GM18951 (cell line): ENCODE data around the gene BCAP31.
"Not testable (repeated sequence)": the region's sequence is repeated elsewhere in the genome, so short reads cannot be mapped to it uniquely, and the experiment has no call there.

Experiments
- POLR2A ChIP-seq: IDR thresholded peaks from 4 replicates; pipeline ENCODE4 v1.6.1; 2011; ENCODE audit warnings: mild to moderate bottlenecking; ENCODE audit not compliant: insufficient read length, insufficient read depth; ENCODE audit errors: extremely low read depth
- in situ Hi-C: fragments of 300-500 bp; cut with MboI; formaldehyde crosslinking; loops from one replicate; pipeline ENCODE4 v1.12.0; 2022; ENCODE audit warnings: low sequenced_read_pairs, mixed read lengths, inconsistent platforms; ENCODE audit not compliant: unreplicated experiment

BCAP31 gene

DNA sequence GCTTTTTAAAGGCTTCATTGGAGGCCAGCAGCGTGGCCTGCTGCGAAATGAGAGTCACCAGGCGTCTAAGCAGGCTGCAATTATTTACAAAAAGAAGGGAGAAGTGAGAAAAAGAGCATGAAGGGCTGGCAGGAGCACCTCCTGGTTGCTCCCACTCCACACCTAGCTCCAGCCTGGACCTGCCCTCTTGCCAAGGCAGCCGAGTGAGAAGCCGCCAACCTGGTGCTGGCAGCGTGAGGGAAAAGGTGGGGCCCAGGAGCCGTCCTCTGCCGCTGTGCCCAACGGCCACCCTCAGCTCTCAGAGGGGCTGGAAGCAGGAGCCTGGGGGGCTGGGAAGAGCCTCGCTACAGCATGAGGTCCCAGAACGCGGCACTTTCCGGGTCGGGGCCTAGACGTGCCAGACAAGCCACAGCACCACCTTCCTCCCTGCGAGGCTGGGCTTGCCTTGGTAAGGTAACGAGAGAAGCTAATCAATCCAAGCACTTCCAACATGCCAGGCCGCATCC lies 20.1 kb downstream of the BCAP31 start:
- TF ChIP-seq POLR2A = no peak
- in situ Hi-C loops = no loop called here

GRCh38 chrX:153703036-153703370 lies 21.2 kb downstream of the BCAP31 start:
- no peak for TF ChIP-seq POLR2A
- in situ Hi-C loops = no loop called here

- in situ Hi-C loops = no loop called here
- no peak for TF ChIP-seq POLR2A
These were observed 21.7 kb downstream of the BCAP31 start for GRCh38 chrX:153702336-153703035.

- in situ Hi-C loops = no loop called here
- no peak for TF ChIP-seq POLR2A
These were observed 22.5 kb downstream of the BCAP31 start for GRCh38 chrX:153701706-153702105.

GRCh38 chrX:153700967-153701366 lies 23.2 kb downstream of the BCAP31 start:
- in situ Hi-C loops = no loop called here
- no peak for TF ChIP-seq POLR2A

GRCh38 chrX:153700376-153700945 lies 23.7 kb downstream of the BCAP31 start:
- in situ Hi-C loops = no loop called here
- TF ChIP-seq POLR2A = no peak

DNA sequence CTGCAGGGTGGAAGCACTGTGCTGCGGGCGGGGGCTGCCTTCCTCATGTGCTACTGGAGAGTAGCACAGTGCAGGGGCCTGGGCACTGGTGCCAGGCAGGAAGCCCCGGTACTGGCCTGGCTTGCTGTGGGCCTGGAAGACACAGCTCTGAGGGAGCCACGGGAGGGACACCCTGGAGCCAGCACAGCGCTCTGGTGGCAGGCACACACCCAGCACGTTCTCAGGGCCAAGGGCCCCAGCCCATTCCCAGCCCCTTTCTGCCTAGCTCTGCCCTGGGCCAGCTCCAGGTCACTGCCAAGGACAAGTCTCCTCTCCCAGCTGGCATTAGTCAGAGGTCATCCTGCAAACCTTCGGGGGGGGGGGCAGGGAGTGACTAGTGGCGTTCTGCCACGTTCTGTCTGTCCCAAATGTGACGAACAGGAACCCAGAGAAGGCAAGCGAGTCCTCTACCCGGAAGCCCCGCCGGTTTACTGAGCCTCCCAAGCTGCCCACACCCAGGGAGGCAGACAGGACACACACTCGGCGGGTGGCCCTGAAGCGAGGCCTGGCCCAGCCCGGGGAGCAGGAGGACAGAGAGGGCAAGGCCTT lies 24.3 kb downstream of the BCAP31 start:
- in situ Hi-C loops = not testable (repeated sequence)

- in situ Hi-C loops = not testable (repeated sequence)
These were observed 24.9 kb downstream of the BCAP31 start for GRCh38 chrX:153699210-153699783.

DNA sequence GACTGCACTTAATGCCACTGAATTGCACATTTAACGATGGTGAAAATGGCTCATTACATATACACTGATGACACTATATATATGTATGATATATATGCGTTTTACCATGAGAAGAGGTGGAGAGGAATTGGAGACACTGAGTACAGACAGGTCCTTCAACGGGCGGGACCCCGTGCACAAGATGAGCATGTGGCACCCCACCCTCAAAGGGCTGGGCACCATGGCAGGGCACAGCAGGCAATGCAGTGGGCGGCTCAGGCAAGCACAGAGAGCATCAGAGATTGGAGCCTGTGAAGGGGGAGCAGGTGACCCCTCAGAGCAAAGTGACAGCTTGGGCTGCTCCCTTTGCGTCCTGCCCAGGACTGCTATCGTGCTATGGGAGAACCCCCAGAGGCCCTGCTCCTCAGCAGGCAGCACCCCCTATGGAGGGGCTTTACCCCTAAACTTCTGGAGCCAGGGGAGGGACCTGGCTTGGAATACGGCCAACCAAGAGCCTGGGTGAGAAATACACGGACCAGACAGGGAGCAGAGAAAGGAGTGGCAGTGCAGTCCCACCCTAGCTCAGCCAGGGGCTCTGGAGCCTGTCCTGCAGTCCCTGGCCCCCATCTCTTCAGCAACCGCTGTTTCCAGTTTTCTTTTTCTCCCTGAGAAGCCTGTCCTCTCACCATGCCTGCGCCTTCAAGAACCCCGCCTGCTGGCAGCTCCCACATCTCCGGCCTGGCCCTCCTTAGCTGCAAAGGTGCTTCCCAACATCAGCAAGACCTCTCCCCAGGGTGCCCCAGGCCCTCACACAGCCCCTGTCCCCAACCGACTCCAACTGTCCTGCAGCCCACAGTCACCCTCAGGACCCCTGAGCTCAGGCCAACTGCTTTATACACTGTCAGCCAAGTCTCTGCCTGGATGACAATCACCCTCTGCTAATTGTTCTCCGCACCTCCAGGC lies 26.0 kb downstream of the BCAP31 start:
- no peak for TF ChIP-seq POLR2A
- in situ Hi-C loops = no loop called here

- in situ Hi-C loops = not testable (repeated sequence)
These were observed 27.0 kb downstream of the BCAP31 start for GRCh38 chrX:153696986-153697722.

- in situ Hi-C loops = not testable (repeated sequence)
These were observed 27.6 kb downstream of the BCAP31 start for GRCh38 chrX:153696538-153696937.

DNA sequence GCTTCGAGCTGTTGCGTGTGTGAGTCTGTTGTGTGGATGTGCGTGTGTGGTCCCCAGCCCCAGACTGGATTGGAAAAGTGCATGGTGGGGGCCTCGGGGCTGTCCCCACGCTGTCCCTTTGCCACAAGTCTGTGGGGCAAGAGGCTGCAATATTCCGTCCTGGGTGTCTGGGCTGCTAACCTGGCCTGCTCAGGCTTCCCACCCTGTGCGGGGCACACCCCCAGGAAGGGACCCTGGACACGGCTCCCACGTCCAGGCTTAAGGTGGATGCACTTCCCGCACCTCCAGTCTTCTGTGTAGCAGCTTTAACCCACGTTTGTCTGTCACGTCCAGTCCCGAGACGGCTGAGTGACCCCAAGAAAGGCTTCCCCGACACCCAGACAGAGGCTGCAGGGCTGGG lies 28.1 kb downstream of the BCAP31 start:
- in situ Hi-C loops = no loop called here

GRCh38 chrX:153694687-153695270 lies 29.4 kb downstream of the BCAP31 start:
- in situ Hi-C loops = no loop called here

More for the DNA sequence above, 28.1 kb downstream of the BCAP31 start:
- TF ChIP-seq POLR2A = no peak

DNA sequence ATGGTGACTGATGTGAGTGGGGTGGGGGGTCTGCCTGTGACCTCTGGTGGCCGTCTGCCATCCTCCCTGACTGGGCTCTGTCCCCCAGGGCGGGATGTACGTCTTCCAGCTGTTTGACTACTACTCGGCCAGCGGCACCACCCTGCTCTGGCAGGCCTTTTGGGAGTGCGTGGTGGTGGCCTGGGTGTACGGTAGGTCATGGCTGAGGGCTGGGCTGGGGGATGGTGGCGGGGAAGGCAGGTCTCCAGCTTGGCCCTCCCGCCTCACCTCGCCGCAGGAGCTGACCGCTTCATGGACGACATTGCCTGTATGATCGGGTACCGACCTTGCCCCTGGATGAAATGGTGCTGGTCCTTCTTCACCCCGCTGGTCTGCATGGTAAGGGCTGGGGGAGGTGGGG lies 29.9 kb downstream of the BCAP31 start:
- in situ Hi-C loops = not testable (repeated sequence)

More at GRCh38 chrX:153694687-153695270, 29.4 kb downstream of the BCAP31 start:
- TF ChIP-seq POLR2A = no peak
